Stimulated activated memory B cell treated with anti-CD40 and anti-IgM and Interleukin-4, amounts not matched to agents 10 μg/mL and 1 μg/mL and 100 μg/mL, for 72 hours (primary cell): ENCODE results near the gene ZMYND11.
A peak's percentile ranks its signal among the peaks of the same experiment; 100 is the strongest.

Source experiments
- ATAC-seq: fragments of 150-1000 bp; cut with Tn5 transposase; 2 replicates; pipeline ENCODE4 v1.10.0; 2021
- H3K27ac Mint-ChIP-seq: one replicate; pipeline ENCODE4 v1.8.0; 2022; ENCODE audit warnings: mild to moderate bottlenecking, mixed read lengths
- H3K27me3 Mint-ChIP-seq: one replicate; pipeline ENCODE4 v1.8.0; 2022; ENCODE audit warnings: mixed read lengths
- H3K36me3 Mint-ChIP-seq: one replicate; pipeline ENCODE4 v1.8.0; 2022; ENCODE audit warnings: mixed read lengths
- H3K4me1 Mint-ChIP-seq: one replicate; pipeline ENCODE4 v1.8.0; 2022; ENCODE audit warnings: mixed read lengths
- H3K4me3 Mint-ChIP-seq: one replicate; pipeline ENCODE4 v1.8.0; 2022; ENCODE audit warnings: mild to moderate bottlenecking, moderate library complexity, mixed read lengths
- H3K9me3 Mint-ChIP-seq: one replicate; pipeline ENCODE4 v1.8.0; 2022; ENCODE audit warnings: mixed read lengths

ZMYND11 gene

GRCh38 chr10:271201-271600 lies 135.9 kb downstream of the ZMYND11 start:
- ATAC-seq: no peak
- Mint-ChIP-seq H3K27me3 (no peaks in the 10 kb centered on the region), H3K4me1 (no peaks in the 10 kb centered on the region), H3K27ac (no peak overlapping the region), H3K9me3 (no peaks in the 10 kb centered on the region), H3K4me3 (no peak overlapping the region), H3K36me3 (no peaks in the 10 kb centered on the region)

GRCh38 chr10:271722-272121 lies 136.5 kb downstream of the ZMYND11 start:
- Mint-ChIP-seq H3K9me3 (no peaks in the 10 kb centered on the region), H3K27ac (no peak overlapping the region), H3K36me3 (no peaks in the 10 kb centered on the region), H3K27me3 (no peaks in the 10 kb centered on the region), H3K4me1 (no peaks in the 10 kb centered on the region), H3K4me3 (no peak overlapping the region)
- ATAC-seq: no peak

GRCh38 chr10:273088-273487 lies 137.8 kb downstream of the ZMYND11 start:
- peaks cover 6% of the 10 kb centered on the region for H3K36me3 Mint-ChIP-seq
- H3K4me1 Mint-ChIP-seq: no peaks in the 10 kb centered on the region
- no peaks in the 10 kb centered on the region for H3K27me3 Mint-ChIP-seq
- no peaks in the 10 kb centered on the region for H3K9me3 Mint-ChIP-seq
- ATAC-seq: no peak
- no peak overlapping the region for H3K27ac Mint-ChIP-seq
- no peak overlapping the region for H3K4me3 Mint-ChIP-seq

DNA sequence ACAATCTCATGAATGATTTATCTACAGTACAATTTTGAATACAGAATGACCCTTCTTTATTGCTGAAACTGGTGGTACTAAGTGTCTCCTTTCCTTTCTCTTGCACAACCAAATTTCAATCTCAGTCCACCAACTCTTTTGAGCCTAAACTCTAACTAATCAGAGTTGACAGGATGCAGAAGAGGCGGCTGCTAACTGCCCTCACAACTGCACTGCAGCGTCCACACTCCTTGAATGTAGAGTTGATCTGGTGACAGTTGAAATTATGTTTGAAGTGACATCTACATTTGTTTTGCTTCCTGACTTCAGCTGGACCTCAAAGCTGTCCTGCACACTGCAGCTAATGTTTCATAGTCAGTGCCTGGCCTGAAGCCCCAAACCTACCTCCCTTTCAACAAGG lies 139.6 kb downstream of the ZMYND11 start:
- Mint-ChIP-seq H3K9me3 (no peaks in the 10 kb centered on the region), H3K36me3 (peaks cover 6% of the 10 kb centered on the region), H3K4me3 (no peak overlapping the region), H3K27ac (no peak overlapping the region), H3K27me3 (no peaks in the 10 kb centered on the region), H3K4me1 (no peaks in the 10 kb centered on the region)
- ATAC-seq: no peak

GRCh38 chr10:275680-276079 lies 140.4 kb downstream of the ZMYND11 start:
- Mint-ChIP-seq H3K4me3 (no peak overlapping the region), H3K27me3 (no peaks in the 10 kb centered on the region), H3K27ac (no peak overlapping the region), H3K4me1 (no peaks in the 10 kb centered on the region), H3K36me3 (peaks cover 6% of the 10 kb centered on the region), H3K9me3 (no peaks in the 10 kb centered on the region)
- no peak for ATAC-seq

DNA sequence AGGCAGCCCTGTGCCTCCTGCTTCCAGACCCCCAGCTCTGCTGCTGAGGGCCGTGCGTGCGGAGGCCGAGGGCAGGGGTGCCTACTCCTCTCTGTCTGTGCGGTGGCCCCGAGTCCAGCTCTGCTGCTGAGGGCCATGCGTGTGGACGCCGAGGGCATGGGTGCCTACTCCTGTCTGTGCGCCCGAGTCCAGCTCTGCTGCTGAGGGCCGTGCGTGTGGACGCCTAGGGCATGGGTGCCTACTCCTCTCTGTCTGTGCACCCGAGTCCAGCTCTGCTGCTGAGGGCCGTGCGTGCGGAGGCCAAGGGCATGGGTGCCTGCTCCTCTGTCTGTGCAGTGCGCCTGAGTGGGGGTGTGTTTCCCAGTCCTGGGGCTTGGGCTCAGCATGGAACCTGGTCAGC lies 142.7 kb downstream of the ZMYND11 start:
- peak; percentile 5 for ATAC-seq
- no peaks in the 10 kb centered on the region for H3K27me3 Mint-ChIP-seq
- H3K9me3 Mint-ChIP-seq: no peaks in the 10 kb centered on the region
- peaks cover 5% of the 10 kb centered on the region for H3K4me1 Mint-ChIP-seq
- no peak overlapping the region for H3K4me3 Mint-ChIP-seq
- no peak overlapping the region for H3K27ac Mint-ChIP-seq
- H3K36me3 Mint-ChIP-seq: peaks cover 12% of the 10 kb centered on the region

DNA sequence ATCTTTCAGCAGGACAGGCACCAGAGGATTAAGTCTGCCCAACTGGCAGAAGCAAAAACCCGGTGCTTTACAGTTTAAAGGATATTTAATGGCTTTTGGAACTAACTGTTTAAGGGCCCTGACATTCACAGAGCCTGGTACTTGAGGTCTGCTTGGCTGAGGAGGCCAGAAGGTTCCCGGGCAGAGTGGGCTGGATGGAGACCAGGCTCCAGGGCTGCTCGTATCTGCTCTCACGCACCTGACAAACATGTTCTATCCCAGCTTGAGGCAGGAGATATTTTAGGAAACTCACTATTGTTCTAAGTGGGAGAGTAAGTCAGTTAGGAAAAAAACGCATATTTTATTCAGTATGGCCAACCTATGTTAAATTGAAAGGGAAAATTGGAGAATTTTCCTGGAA lies 143.5 kb downstream of the ZMYND11 start:
- no peaks in the 10 kb centered on the region for H3K27me3 Mint-ChIP-seq
- H3K4me1 Mint-ChIP-seq: peaks cover 12% of the 10 kb centered on the region
- no peak overlapping the region for H3K27ac Mint-ChIP-seq
- no peak overlapping the region for H3K4me3 Mint-ChIP-seq
- H3K9me3 Mint-ChIP-seq: no peaks in the 10 kb centered on the region
- no peak for ATAC-seq
- H3K36me3 Mint-ChIP-seq: peaks cover 12% of the 10 kb centered on the region

- Mint-ChIP-seq H3K27ac (no peak overlapping the region), H3K36me3 (peaks cover 12% of the 10 kb centered on the region), H3K9me3 (no peaks in the 10 kb centered on the region), H3K27me3 (no peaks in the 10 kb centered on the region), H3K4me3 (no peak overlapping the region), H3K4me1 (peaks cover 18% of the 10 kb centered on the region)
- ATAC-seq: no peak
Observed at GRCh38 chr10:279232-279631, 144.0 kb downstream of the ZMYND11 start.

DNA sequence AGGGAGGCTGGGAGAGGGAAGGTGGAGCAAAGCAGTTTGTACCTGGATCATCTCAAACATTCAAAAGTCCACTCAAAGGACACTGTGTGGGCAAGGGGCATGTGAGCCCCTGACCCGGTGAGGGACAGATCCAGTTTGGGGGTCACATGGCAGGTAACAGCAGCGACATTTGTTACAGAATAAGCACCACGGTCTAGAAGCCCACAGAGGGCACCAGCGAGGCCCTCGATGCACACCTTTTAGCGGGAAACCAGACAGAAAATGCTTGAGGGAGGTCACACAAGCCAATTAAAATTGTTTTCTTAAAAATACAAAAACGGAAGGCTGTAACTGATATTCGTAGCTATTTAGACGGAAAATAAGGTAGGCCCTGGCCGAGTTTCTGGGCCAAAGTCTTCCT lies 144.4 kb downstream of the ZMYND11 start:
- H3K4me1 Mint-ChIP-seq: peaks cover 22% of the 10 kb centered on the region
- ATAC-seq: no peak
- H3K4me3 Mint-ChIP-seq: no peak overlapping the region
- H3K36me3 Mint-ChIP-seq: peaks cover 12% of the 10 kb centered on the region
- H3K27me3 Mint-ChIP-seq: no peaks in the 10 kb centered on the region
- no peak overlapping the region for H3K27ac Mint-ChIP-seq
- no peaks in the 10 kb centered on the region for H3K9me3 Mint-ChIP-seq

GRCh38 chr10:282294-283139 lies 147.3 kb downstream of the ZMYND11 start:
- no peaks in the 10 kb centered on the region for H3K27me3 Mint-ChIP-seq
- H3K4me3 Mint-ChIP-seq: no peak overlapping the region
- no peak for ATAC-seq
- peaks cover 9% of the 10 kb centered on the region for H3K36me3 Mint-ChIP-seq
- peaks cover 28% of the 10 kb centered on the region for H3K4me1 Mint-ChIP-seq
- peak overlapping the region; percentile 84 for H3K27ac Mint-ChIP-seq
- no peaks in the 10 kb centered on the region for H3K9me3 Mint-ChIP-seq

DNA sequence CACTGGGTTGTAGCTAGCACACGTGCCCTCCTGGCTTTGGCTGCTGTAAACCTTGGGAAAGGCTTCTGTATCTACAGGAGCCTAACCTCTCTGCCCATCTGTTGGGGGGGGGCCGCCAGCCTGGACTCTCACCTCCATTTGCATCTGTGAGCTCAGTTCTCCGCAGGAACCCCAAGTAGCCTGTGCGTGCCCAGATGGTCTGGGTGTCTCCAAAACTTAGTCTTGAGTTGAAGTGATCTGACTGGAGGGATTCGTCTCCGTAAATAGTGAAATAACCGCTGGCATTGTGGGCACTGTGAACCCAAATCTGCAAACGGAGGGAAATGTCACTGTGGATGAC lies 147.9 kb downstream of the ZMYND11 start:
- peaks cover 28% of the 10 kb centered on the region for H3K4me1 Mint-ChIP-seq
- peak overlapping the region; percentile 84 for H3K27ac Mint-ChIP-seq
- ATAC-seq: no peak

GRCh38 chr10:283916-284356 lies 148.7 kb downstream of the ZMYND11 start:
- H3K27ac Mint-ChIP-seq: peak overlapping the region; percentile 84
- peak overlapping the region; percentile 34 for H3K4me3 Mint-ChIP-seq
- ATAC-seq: peak; percentile 96
- H3K4me1 Mint-ChIP-seq: peaks cover 28% of the 10 kb centered on the region
- H3K9me3 Mint-ChIP-seq: no peaks in the 10 kb centered on the region
- peaks cover 5% of the 10 kb centered on the region for H3K36me3 Mint-ChIP-seq
- no peaks in the 10 kb centered on the region for H3K27me3 Mint-ChIP-seq

More for the DNA sequence above, 147.9 kb downstream of the ZMYND11 start:
- Mint-ChIP-seq H3K36me3 (peaks cover 5% of the 10 kb centered on the region), H3K4me3 (no peak overlapping the region), H3K9me3 (no peaks in the 10 kb centered on the region), H3K27me3 (no peaks in the 10 kb centered on the region)

GRCh38 chr10:285216-285615 lies 150.0 kb downstream of the ZMYND11 start:
- Mint-ChIP-seq H3K27me3 (peaks cover 8% of the 10 kb centered on the region), H3K4me1 (peaks cover 30% of the 10 kb centered on the region), H3K4me3 (no peak overlapping the region), H3K9me3 (no peaks in the 10 kb centered on the region), H3K36me3 (peaks cover 5% of the 10 kb centered on the region), H3K27ac (peak overlapping the region; percentile 84)
- no peak for ATAC-seq

- Mint-ChIP-seq H3K27ac (no peak overlapping the region), H3K36me3 (no peaks in the 10 kb centered on the region), H3K9me3 (no peaks in the 10 kb centered on the region), H3K27me3 (peaks cover 13% of the 10 kb centered on the region), H3K4me3 (no peak overlapping the region), H3K4me1 (peaks cover 33% of the 10 kb centered on the region)
- no peak for ATAC-seq
Observed at GRCh38 chr10:287026-287709, 151.9 kb downstream of the ZMYND11 start.

GRCh38 chr10:287814-288213 lies 152.6 kb downstream of the ZMYND11 start:
- ATAC-seq: no peak
- H3K4me3 Mint-ChIP-seq: no peak overlapping the region
- H3K27ac Mint-ChIP-seq: no peak overlapping the region
- H3K36me3 Mint-ChIP-seq: no peaks in the 10 kb centered on the region
- peaks cover 34% of the 10 kb centered on the region for H3K4me1 Mint-ChIP-seq
- peaks cover 13% of the 10 kb centered on the region for H3K27me3 Mint-ChIP-seq
- H3K9me3 Mint-ChIP-seq: no peaks in the 10 kb centered on the region
